HEK293T (cell line): Measurements from ENCODE around the gene PPARA.

Experiments
- CTCF ChIA-PET: fragments of 350-600 bp; formaldehyde crosslinking; extraction: SDS; loops from one replicate; lab custom pipeline; 2021; ENCODE audit warnings: antibody characterized with exemption, inconsistent platforms; lab: Yijun Ruan, JAX
- POLR2A ChIA-PET: fragments of 350-600 bp; formaldehyde crosslinking; extraction: SDS; loops from one replicate; lab custom pipeline; 2020; ENCODE audit warnings: antibody characterized with exemption, inconsistent platforms; lab: Yijun Ruan, JAX
- DNase-seq: peaks from one replicate; pipeline ENCODE4 v3.0.0; 2012; ENCODE audit warnings: mixed read lengths; ENCODE audit errors: extremely low spot score
- ARNT ChIP-seq: fragments of 450-650 bp; IDR thresholded peaks from 2 replicates; pipeline ENCODE4 v1.6.1; 2017; ENCODE audit warnings: mild to moderate bottlenecking
- BHLHE40 ChIP-seq: fragments of 450-650 bp; IDR thresholded peaks from 2 replicates; pipeline ENCODE4 v1.6.1; 2016; ENCODE audit warnings: mild to moderate bottlenecking, moderate library complexity, borderline replicate concordance
- CTBP1 ChIP-seq: fragments of 450-650 bp; IDR thresholded peaks from 2 replicates; pipeline ENCODE4 v1.6.1; 2016; ENCODE audit warnings: borderline replicate concordance
- ELF4 ChIP-seq: fragments of 450-650 bp; IDR thresholded peaks from 2 replicates; pipeline ENCODE4 v1.6.1; 2017; ENCODE audit warnings: antibody characterized with exemption
- FOXA1 ChIP-seq: fragments of 450-650 bp; IDR thresholded peaks from 2 replicates; pipeline ENCODE4 v1.6.1; 2016; ENCODE audit warnings: mild to moderate bottlenecking
- FOXK2 ChIP-seq: fragments of 450-650 bp; IDR thresholded peaks from 2 replicates; pipeline ENCODE4 v1.6.1; 2016; ENCODE audit warnings: mild to moderate bottlenecking
- FOXM1 ChIP-seq: fragments of 450-650 bp; IDR thresholded peaks from 2 replicates; pipeline ENCODE4 v1.6.1; 2017; ENCODE audit warnings: mild to moderate bottlenecking, borderline replicate concordance
- HDGF ChIP-seq: fragments of 450-650 bp; IDR thresholded peaks from 2 replicates; pipeline ENCODE4 v1.6.1; 2017; ENCODE audit warnings: antibody characterized with exemption, borderline replicate concordance
- L3MBTL2 ChIP-seq: fragments of 450-650 bp; conservative IDR thresholded peaks from 2 replicates; pipeline ENCODE4 v1.6.1; 2016; ENCODE audit warnings: mild to moderate bottlenecking
- LEF1 ChIP-seq: fragments of 450-650 bp; IDR thresholded peaks from 2 replicates; pipeline ENCODE4 v1.6.1; 2017; ENCODE audit warnings: mild to moderate bottlenecking, borderline replicate concordance
- NFRKB ChIP-seq: fragments of 450-650 bp; IDR thresholded peaks from 2 replicates; pipeline ENCODE4 v1.6.1; 2016; ENCODE audit warnings: mild to moderate bottlenecking, moderate library complexity
- SP1 ChIP-seq: fragments of 450-650 bp; IDR thresholded peaks from 2 replicates; pipeline ENCODE4 v1.6.1; 2017
- SUZ12 ChIP-seq: fragments of 450-650 bp; IDR thresholded peaks from 2 replicates; pipeline ENCODE4 v1.6.1; 2016; ENCODE audit warnings: mild to moderate bottlenecking
- TARDBP ChIP-seq: fragments of 450-650 bp; IDR thresholded peaks from 2 replicates; pipeline ENCODE4 v1.6.1; 2016
- ZNF384 ChIP-seq: fragments of 450-650 bp; IDR thresholded peaks from 2 replicates; pipeline ENCODE4 v1.6.1; 2016
- TF ChIP-seq, protein P1 (sequence below): fragments of 450-650 bp; IDR thresholded peaks from 2 replicates; pipeline ENCODE4 v1.6.1; 2016

The PPARA gene

GRCh38 chr22:46281866-46282678, 131.7 kb downstream of the PPARA start:
- no peak for DNase-seq
- CTCF ChIA-PET, result no interaction called here
- TF ChIP-seq NFRKB (no peak), TARDBP (no peak), FOXA1 (no peak)
- TF ChIP-seq, protein P1, sequence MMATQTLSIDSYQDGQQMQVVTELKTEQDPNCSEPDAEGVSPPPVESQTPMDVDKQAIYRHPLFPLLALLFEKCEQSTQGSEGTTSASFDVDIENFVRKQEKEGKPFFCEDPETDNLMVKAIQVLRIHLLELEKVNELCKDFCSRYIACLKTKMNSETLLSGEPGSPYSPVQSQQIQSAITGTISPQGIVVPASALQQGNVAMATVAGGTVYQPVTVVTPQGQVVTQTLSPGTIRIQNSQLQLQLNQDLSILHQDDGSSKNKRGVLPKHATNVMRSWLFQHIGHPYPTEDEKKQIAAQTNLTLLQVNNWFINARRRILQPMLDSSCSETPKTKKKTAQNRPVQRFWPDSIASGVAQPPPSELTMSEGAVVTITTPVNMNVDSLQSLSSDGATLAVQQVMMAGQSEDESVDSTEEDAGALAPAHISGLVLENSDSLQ, result no peak
- POLR2A ChIA-PET, result interaction anchor here (1.1 to 7.2 kb wide), 2 partner anchors 15 to 32 kb away, joined by 3 to 28 read pairs; partner anchors contain the start of genes CDPF1 and TTC38

DNA sequence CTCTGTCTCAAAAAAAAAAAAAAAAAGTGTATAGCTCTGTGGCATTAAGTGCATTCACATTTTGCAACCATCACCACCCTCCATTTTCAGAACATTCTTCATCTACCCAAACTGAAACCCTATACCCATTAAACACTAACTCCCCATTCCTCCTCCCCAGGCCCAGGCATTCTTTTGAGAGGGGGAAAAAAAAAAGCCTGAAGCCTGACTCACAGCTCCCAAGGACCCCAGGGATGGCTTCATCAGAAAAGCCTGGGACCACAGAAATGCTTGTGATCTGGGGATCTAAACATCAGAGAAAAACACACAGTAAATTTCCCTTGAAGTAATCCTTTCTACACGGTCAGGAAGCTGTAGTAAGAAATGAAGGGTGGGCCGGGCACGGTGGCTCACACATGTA, 135.7 kb downstream of the PPARA start:
- POLR2A ChIA-PET, result interaction anchor here (1.5 to 1.8 kb wide), 3 partner anchors 10 to 50 kb away, joined by 3 to 7 read pairs (median 6); partner anchors contain the start of genes GTSE1, TRMU and TTC38

GRCh38 chr22:46286941-46287872, 136.9 kb downstream of the PPARA start:
- TF ChIP-seq CTBP1 (no peak), SP1 (no peak), FOXM1 (no peak), HDGF (no peak), ELF4 (no peak), L3MBTL2 (no peak), LEF1 (no peak), FOXA1 (no peak), ZNF384 (no peak), TARDBP (no peak), SUZ12 (no peak), BHLHE40 (no peak)
- TF ChIP-seq, protein P1, result no peak
- ChIA-PET POLR2A (interaction anchor here (1.5 to 1.8 kb wide), 3 partner anchors 9 to 49 kb away, joined by 3 to 7 read pairs (median 6); partner anchors contain the start of genes GTSE1, TRMU and TTC38), CTCF (no interaction called here)
- no peak for DNase-seq

More for the DNA sequence above, 135.7 kb downstream of the PPARA start:
- no peak for DNase-seq
- CTCF ChIA-PET, result no interaction called here
- TF ChIP-seq ELF4 (no peak), NFRKB (no peak), FOXM1 (no peak), TARDBP (no peak), SUZ12 (no peak), HDGF (no peak), FOXA1 (no peak), ZNF384 (no peak), ARNT (no peak), BHLHE40 (no peak), CTBP1 (no peak), LEF1 (no peak), SP1 (no peak), L3MBTL2 (no peak)
- TF ChIP-seq, protein P1, result no peak

- ChIA-PET POLR2A (no interaction called here), CTCF (no interaction called here)
- DNase-seq, result no peak
- TF ChIP-seq SP1 (no peak), CTBP1 (no peak), FOXK2 (no peak), ARNT (no peak), ZNF384 (no peak)
- TF ChIP-seq, protein P1, result no peak
These were observed 137.8 kb downstream of the PPARA start for GRCh38 chr22:46287873-46288751.

DNA sequence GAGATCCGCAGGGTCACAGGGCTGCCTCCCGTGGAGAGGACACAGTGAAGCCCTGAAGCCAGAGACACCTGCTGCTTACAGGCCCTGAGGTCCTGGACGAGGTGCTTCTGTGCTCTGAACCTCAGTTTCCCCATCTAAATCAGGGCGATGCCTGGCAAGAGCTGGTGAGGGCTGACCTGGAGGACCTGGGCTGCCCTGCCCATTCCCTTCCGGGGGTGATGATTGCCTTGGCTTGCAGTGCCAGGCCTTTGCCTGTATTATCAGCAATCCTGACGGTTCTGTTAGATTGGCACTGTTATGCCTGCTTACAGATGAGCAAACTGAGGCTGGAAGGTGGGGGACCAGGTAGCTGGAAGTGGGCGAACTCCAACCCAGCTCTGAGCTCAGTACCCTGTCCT, 138.5 kb downstream of the PPARA start:
- ChIA-PET CTCF (no interaction called here), POLR2A (no interaction called here)
- DNase-seq, result no peak

More for the DNA sequence above, 138.5 kb downstream of the PPARA start:
- TF ChIP-seq TARDBP (no peak), FOXM1 (no peak), ELF4 (no peak), SP1 (no peak), CTBP1 (no peak), FOXK2 (no peak), NFRKB (no peak), LEF1 (no peak), SUZ12 (no peak), BHLHE40 (no peak), HDGF (no peak), ARNT (no peak), FOXA1 (no peak), L3MBTL2 (no peak), ZNF384 (no peak)
- TF ChIP-seq, protein P1, result no peak
